ENCODE measurements around the gene SYNDIG1.

SYNDIG1 gene

DNA sequence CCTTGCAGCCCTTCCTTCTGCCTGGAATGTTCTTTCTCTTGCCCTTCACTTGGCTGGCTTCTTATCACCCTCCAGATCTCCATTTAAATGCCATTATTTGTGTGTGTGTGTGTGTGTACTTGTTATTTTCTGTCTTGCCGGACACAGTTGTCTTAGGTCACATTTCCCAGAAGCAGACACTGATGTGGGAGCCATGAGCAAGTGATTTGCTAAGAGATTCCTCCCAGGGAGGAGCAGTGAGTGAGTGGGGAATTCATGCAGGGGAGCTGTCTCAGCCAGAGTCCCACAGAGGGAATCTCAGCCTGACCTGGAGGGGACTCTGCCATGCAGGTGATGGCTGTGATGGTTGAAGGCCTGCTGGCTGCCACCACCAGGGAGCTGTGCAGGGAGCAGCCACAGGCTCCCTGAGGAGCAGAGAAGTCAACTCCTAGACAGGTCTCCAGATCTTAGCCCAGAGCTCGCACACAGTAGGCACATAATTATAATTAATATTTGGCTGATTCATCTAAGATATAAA is 96.5 kb downstream of the SYNDIG1 start:
- Mint-ChIP-seq H3K4me3 (no peak overlapping the region), H3K27me3 (no peaks in the 10 kb centered on the region), H3K4me1 (ENCODE audit: low read depth) (no peaks in the 10 kb centered on the region), H3K36me3 (peaks cover 4% of the 10 kb centered on the region), H3K9me3 (ENCODE audit: low read depth) (peaks cover 6% of the 10 kb centered on the region), H3K27ac (no peak overlapping the region)

DNA sequence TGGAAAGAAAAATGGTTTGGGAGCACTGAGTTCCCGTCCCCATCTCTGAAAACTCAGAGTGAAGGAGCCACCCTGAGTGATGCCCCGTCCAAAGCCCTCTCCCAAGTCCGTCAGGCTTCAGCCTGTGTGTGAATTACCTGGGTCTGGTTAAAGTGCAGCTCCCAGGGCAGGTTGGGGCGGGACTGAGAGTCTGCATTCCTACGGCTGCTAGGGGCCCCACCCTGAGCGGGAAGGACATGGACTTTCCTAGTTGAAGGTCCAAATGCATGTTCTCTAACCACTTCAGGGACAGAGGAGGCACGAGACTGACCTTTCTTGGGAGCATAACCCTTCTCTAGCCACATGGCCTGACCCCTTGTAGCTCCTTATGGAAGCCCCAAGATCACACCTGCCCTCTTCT is 97.2 kb downstream of the SYNDIG1 start:
- H3K27me3 Mint-ChIP-seq, result no peaks in the 10 kb centered on the region
- H3K36me3 Mint-ChIP-seq, result peaks cover 4% of the 10 kb centered on the region
- no peaks in the 10 kb centered on the region for H3K4me1 Mint-ChIP-seq (ENCODE audit: low read depth)
- no peak overlapping the region for H3K27ac Mint-ChIP-seq
- no peak overlapping the region for H3K4me3 Mint-ChIP-seq
- peaks cover 6% of the 10 kb centered on the region for H3K9me3 Mint-ChIP-seq (ENCODE audit: low read depth)

DNA sequence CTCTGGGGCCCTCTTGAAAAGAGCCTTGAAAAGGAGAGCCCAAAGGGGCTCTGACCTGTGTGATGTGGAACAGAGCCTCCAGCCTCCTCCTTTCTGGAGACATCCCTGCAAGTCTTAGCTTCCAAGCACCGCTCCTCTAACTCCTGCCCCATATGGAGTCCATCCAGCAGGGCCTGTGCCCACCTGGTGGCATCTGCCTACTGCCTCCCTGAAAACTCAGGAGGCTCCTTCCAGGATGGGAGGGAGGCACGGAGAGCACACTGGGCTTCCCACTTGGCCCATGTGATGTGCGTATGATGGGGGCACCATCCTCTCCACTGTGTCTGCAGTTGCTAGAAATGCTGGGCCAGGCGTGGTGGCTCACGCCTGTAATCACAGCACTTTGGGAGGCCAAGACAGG is 98.1 kb downstream of the SYNDIG1 start:
- Mint-ChIP-seq H3K4me3 (no peak overlapping the region), H3K4me1 (ENCODE audit: low read depth) (no peaks in the 10 kb centered on the region), H3K27ac (no peak overlapping the region), H3K27me3 (no peaks in the 10 kb centered on the region), H3K36me3 (peaks cover 4% of the 10 kb centered on the region), H3K9me3 (ENCODE audit: low read depth) (peaks cover 6% of the 10 kb centered on the region)

DNA sequence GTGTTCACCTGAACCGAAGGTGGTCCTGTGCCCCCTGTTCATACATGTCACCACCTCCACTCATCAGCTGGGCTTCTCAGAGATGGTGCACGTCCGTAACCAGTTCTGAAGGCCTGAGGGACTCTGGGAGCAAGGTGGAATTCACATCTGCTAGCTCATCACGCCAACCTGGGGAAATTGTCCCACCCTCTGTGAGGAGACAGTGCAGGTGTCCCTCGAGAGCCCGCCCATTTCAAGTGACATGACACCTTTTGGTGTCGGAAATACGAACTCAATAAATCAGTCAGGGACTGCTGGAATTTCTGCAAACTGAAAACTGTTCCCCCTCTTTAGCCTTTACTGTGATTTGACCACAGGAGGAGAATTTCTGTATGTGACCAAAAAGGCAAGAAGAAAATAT is 99.4 kb downstream of the SYNDIG1 start:
- Mint-ChIP-seq H3K4me3 (no peak overlapping the region), H3K27ac (no peak overlapping the region), H3K36me3 (peaks cover 3% of the 10 kb centered on the region), H3K9me3 (ENCODE audit: low read depth) (peaks cover 3% of the 10 kb centered on the region), H3K27me3 (no peaks in the 10 kb centered on the region), H3K4me1 (ENCODE audit: low read depth) (no peaks in the 10 kb centered on the region)

DNA sequence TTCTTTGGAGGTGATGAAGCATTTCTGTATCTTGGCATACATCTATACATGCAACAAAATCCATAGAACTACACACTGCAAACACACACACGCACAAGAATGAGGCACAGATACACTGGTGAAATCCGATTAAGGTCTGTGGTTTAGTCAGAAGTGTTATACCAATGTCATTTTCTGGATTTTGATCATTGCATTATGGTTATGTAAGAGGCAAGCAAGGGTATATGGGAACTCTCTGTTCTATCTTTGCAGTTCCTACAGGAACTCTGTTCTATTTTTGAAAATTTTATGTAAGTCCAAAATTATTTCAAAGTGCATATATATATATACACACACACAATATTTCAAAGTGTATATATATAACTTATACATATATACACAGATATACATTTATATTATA is 101.7 kb downstream of the SYNDIG1 start:
- H3K36me3 Mint-ChIP-seq, result no peaks in the 10 kb centered on the region
- no peaks in the 10 kb centered on the region for H3K27me3 Mint-ChIP-seq
- no peak overlapping the region for H3K27ac Mint-ChIP-seq
- H3K4me1 Mint-ChIP-seq (ENCODE audit: low read depth), result no peaks in the 10 kb centered on the region
- no peak overlapping the region for H3K4me3 Mint-ChIP-seq
- no peaks in the 10 kb centered on the region for H3K9me3 Mint-ChIP-seq (ENCODE audit: low read depth)

DNA sequence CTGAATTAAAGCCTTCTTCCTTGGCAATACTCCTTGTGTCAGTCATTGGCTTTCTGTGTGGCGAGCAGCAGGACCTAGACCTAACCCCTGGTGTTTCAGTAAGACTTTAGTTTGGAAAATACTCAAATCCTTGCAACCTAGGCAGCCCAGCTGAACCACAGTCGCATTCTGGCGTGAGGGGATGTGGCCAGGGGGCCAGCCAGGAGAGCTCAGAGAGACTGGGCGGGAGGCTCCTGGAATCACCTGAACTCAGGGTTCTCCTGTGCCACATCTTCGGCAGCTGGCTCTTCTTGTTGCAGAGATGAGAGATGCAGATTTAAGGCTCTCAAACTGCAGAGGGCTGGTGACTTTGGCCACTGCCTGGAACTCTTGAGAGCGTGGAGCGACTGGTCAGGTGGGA is 102.7 kb downstream of the SYNDIG1 start:
- Mint-ChIP-seq H3K27ac (no peak overlapping the region), H3K4me1 (ENCODE audit: low read depth) (no peaks in the 10 kb centered on the region), H3K4me3 (no peak overlapping the region), H3K36me3 (no peaks in the 10 kb centered on the region), H3K27me3 (no peaks in the 10 kb centered on the region), H3K9me3 (ENCODE audit: low read depth) (no peaks in the 10 kb centered on the region)

DNA sequence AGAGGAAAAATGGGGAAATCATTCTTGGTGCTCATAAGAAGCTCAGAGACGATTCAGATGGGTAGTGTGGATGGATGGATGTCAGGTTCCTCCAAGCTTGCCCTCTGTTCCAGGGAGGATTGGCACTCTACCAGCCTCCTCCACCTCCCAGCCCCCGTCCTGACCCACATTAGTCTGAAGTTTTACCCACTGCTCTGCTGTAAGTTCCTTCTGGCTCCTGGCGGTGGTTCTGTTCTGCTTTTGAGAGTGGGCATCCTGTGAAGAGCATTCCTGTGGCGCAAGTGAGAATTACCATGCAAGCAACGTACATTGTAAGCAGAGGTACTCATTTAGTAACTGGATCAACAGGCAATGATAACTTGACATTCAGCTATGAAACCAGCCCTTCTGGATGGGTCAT is 103.4 kb downstream of the SYNDIG1 start:
- no peaks in the 10 kb centered on the region for H3K36me3 Mint-ChIP-seq
- no peaks in the 10 kb centered on the region for H3K9me3 Mint-ChIP-seq (ENCODE audit: low read depth)
- H3K4me1 Mint-ChIP-seq (ENCODE audit: low read depth), result no peaks in the 10 kb centered on the region
- no peak overlapping the region for H3K27ac Mint-ChIP-seq
- no peaks in the 10 kb centered on the region for H3K27me3 Mint-ChIP-seq
- H3K4me3 Mint-ChIP-seq, result no peak overlapping the region

DNA sequence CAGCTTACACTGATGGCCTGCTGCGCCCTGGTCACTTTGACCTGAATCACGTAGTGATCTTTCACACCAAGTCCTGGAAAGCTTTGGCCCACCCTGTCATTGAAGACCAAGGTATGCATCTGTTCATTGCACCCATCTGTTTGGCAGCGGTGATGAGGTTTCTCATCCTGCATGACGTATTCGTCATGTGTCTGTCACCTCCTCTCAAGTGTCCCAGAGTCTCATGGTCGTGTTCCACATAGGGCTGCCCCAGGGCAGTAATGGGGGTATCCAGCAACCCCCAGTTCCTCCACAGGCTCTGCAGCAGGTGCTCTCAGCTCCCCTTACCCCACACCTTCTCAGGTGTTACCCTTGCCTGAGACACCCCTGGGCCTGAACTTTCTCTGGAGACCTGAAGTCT is 104.1 kb downstream of the SYNDIG1 start:
- H3K4me1 Mint-ChIP-seq (ENCODE audit: low read depth), result no peaks in the 10 kb centered on the region
- H3K4me3 Mint-ChIP-seq, result no peak overlapping the region
- H3K9me3 Mint-ChIP-seq (ENCODE audit: low read depth), result no peaks in the 10 kb centered on the region
- no peak overlapping the region for H3K27ac Mint-ChIP-seq
- no peaks in the 10 kb centered on the region for H3K36me3 Mint-ChIP-seq
- no peaks in the 10 kb centered on the region for H3K27me3 Mint-ChIP-seq

DNA sequence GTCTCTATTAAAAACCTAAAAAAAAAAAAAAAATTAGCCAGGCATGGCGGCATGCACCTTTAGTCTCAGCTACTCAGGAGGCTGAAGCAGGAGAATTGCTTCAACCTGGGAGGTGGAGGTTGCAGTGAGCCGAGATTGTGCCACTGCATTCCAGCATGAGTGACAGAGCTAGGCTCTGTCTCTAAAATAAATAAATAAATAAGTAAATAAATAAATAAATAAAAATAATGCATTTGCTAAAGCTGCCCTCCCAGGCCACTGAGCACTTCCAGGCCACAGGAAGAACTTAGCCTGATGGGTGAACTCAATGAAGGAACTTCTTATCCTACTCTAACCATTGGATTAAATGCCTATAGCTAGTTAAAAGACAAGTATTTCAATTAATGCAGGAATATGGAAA is 104.9 kb downstream of the SYNDIG1 start:
- no peaks in the 10 kb centered on the region for H3K4me1 Mint-ChIP-seq (ENCODE audit: low read depth)

DNA sequence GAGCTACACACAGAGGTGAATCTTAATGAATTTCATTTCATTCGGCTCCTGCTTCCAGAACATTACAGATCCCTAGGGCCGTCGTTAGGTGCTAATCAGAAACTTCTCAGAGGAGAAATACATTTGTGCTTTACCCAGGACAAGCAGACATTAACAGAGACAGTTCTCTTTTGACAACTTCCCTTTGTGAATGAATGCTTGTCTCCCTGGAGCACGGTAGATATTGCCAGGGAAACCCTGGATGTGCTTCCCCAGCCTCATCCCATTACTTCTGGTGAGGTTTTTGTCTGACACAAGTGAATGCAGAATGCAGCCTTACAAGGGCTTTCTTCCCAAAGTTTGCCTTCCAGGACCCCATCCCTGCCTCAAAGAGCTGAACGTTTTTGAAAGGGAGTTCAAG is 105.4 kb downstream of the SYNDIG1 start:
- no peaks in the 10 kb centered on the region for H3K36me3 Mint-ChIP-seq
- H3K4me1 Mint-ChIP-seq (ENCODE audit: low read depth), result no peaks in the 10 kb centered on the region
- H3K4me3 Mint-ChIP-seq, result no peak overlapping the region
- H3K27ac Mint-ChIP-seq, result no peak overlapping the region
- H3K9me3 Mint-ChIP-seq (ENCODE audit: low read depth), result no peaks in the 10 kb centered on the region
- H3K27me3 Mint-ChIP-seq, result no peaks in the 10 kb centered on the region

More for the DNA sequence above, 104.9 kb downstream of the SYNDIG1 start:
- H3K4me3 Mint-ChIP-seq, result no peak overlapping the region
- no peaks in the 10 kb centered on the region for H3K36me3 Mint-ChIP-seq
- no peak overlapping the region for H3K27ac Mint-ChIP-seq
- no peaks in the 10 kb centered on the region for H3K27me3 Mint-ChIP-seq
- H3K9me3 Mint-ChIP-seq (ENCODE audit: low read depth), result no peaks in the 10 kb centered on the region

DNA sequence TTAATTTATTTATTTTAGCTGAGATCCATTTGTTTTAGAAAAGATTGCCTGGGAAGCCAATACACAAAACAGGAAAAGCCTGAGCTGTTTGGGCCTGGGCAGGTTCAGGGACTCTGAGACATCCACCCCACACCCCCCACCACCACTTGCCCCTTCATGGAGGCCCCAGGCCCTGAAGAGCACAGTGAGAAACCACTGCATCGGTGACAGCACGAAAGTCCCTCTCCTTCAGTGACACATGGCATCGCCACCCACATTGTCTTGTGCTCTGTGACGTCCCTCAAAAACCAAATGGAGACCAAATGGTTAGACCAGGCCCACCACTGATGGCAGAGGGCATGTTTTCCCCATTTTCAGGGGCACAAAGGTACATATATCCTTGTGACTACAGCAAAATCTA is 106.4 kb downstream of the SYNDIG1 start:
- H3K4me3 Mint-ChIP-seq, result no peak overlapping the region
- H3K27ac Mint-ChIP-seq, result no peak overlapping the region
- no peaks in the 10 kb centered on the region for H3K9me3 Mint-ChIP-seq (ENCODE audit: low read depth)
- H3K4me1 Mint-ChIP-seq (ENCODE audit: low read depth), result no peaks in the 10 kb centered on the region
- no peaks in the 10 kb centered on the region for H3K27me3 Mint-ChIP-seq
- no peaks in the 10 kb centered on the region for H3K36me3 Mint-ChIP-seq

DNA sequence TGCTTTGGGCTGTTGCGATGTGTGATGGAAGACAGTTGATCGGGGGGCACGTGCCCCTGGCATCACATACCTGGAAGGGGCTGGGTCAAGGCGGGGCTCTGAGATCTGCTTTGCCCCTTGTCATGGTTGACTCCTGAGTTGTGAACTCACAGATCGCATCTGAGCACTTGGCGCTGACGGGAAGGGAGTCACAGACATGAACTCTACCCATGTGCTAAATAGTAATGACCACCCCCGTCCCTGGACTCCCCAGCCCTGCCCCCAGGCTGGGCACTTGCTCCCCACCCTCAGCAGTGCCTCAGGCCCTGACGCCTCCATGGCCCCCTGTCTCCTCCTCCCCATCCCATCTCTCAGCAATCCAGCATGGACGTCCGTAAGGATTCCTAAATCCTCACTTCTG is 107.0 kb downstream of the SYNDIG1 start:
- Mint-ChIP-seq H3K4me3 (no peak overlapping the region), H3K27ac (no peak overlapping the region), H3K36me3 (no peaks in the 10 kb centered on the region), H3K27me3 (no peaks in the 10 kb centered on the region), H3K9me3 (ENCODE audit: low read depth) (no peaks in the 10 kb centered on the region), H3K4me1 (ENCODE audit: low read depth) (no peaks in the 10 kb centered on the region)

DNA sequence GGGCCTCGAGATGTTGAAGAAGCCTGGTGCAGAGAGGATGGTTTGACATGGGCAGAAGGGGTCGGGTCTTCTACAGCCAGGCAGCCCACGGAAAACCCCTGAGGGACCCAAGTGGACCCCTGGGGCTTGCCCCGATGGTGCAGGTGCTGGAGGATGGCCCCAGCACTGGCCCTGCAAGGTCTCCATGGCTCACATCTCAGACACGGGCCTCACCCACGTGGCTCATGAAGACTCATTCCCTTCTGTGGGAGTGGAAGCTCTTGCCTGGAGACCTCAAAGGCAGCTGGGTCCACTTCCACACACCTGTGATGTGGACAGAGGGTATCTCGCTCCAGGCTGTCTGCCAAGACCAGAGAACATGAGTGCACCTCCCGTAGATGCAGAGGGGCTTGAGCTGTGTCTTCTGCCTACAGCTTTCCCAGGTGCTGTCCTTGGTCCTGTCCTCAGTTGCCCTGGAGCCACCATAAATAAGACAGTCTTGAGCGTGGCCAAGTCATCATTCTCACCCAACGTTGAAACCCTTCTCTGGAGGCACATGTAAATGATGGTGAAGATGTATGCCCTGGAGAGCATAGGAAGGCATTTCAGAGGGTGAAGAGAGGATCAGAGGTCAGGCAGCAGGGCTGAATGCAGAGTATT is 108.0 kb downstream of the SYNDIG1 start:
- Mint-ChIP-seq H3K27ac (no peak overlapping the region), H3K4me1 (ENCODE audit: low read depth) (no peaks in the 10 kb centered on the region), H3K36me3 (no peaks in the 10 kb centered on the region), H3K27me3 (no peaks in the 10 kb centered on the region), H3K9me3 (ENCODE audit: low read depth) (no peaks in the 10 kb centered on the region), H3K4me3 (no peak overlapping the region)

DNA sequence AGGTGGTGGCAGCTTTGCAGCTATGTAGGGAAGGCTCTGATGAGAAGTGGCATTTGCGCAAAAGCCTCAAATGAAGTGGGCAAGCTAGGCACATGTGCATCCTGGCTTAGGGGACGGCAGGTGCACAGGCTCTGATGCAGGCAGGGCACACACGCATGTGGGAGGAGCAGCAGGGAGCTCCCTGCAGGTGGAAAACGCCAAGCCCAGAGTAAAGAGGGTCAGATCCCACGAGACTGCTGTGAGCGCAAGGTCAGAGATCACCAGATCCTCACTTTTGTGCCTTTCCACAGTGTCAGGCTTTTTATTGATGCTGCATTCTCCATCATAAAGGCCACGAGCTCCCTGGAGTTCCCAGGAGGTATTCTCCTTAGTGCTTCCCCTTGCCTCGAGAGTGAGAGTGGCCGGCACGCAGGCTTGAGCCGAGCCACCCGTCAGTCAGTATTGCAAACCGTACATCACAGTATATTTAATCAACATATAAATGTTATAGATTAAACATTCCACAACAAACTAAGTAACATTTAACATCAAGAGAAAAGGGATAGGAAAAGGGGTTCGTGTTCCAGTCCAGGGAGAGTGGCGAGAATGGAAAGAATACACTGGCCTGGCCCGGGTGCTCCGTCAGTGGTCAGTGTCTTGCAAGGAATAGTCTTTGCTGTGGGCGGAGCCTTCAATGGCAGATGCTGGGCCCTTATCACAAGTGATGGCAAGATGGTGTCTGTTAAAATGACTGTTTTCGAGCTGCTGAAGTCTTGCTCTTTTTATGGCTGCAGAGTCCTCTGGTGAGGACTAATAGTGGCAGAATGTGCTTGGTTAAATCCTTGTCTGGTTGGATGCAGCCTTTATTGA is 109.4 kb downstream of the SYNDIG1 start:
- no peaks in the 10 kb centered on the region for H3K36me3 Mint-ChIP-seq
- H3K4me3 Mint-ChIP-seq, result no peak overlapping the region
- no peaks in the 10 kb centered on the region for H3K27me3 Mint-ChIP-seq
- no peaks in the 10 kb centered on the region for H3K9me3 Mint-ChIP-seq (ENCODE audit: low read depth)
- H3K27ac Mint-ChIP-seq, result no peak overlapping the region
- no peaks in the 10 kb centered on the region for H3K4me1 Mint-ChIP-seq (ENCODE audit: low read depth)

DNA sequence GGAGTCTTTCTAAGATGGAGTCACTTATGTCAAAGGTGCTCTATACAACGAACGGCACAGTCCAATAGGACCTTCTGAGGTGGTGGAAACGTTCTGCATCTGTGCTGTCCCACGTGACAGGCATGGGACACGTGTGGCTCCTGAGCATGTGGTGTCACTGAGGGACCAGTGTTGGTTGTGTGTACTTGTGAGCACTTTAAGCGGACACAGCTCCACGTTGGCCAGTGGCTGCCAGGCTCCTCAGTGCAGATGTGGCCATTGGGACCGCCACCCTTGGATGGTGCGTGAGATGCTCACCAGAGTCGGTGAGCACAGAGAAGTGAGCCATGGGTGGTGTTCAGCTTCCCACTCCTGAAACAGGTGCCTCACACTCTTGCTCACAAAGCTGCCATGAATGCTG is 110.0 kb downstream of the SYNDIG1 start:
- H3K27ac Mint-ChIP-seq, result no peak overlapping the region
- H3K36me3 Mint-ChIP-seq, result no peaks in the 10 kb centered on the region
- no peak overlapping the region for H3K4me3 Mint-ChIP-seq
- no peaks in the 10 kb centered on the region for H3K9me3 Mint-ChIP-seq (ENCODE audit: low read depth)
- H3K4me1 Mint-ChIP-seq (ENCODE audit: low read depth), result no peaks in the 10 kb centered on the region
- no peaks in the 10 kb centered on the region for H3K27me3 Mint-ChIP-seq

DNA sequence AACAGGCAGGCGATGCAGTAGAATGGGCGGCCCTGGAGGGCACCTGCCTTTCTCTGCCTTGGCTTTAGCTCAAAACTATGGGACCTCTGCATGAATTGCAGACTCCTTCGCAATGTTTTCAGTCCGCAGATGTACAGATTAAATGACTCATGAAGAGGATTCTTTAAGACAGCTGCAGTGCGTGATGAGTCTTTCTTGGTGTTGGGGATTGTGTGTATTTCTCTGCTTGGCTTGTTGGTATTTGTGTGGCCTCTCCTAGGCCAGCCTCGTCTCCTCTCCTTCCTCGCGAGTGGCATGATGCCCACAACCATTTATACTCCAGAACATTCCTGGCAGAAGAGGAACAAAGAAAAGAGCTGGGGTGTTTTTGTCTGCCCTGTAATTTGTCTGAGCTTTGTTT is 110.6 kb downstream of the SYNDIG1 start:
- H3K9me3 Mint-ChIP-seq (ENCODE audit: low read depth), result no peaks in the 10 kb centered on the region
- H3K4me1 Mint-ChIP-seq (ENCODE audit: low read depth), result no peaks in the 10 kb centered on the region
- no peak overlapping the region for H3K4me3 Mint-ChIP-seq
- H3K27me3 Mint-ChIP-seq, result no peaks in the 10 kb centered on the region
- no peaks in the 10 kb centered on the region for H3K36me3 Mint-ChIP-seq
- no peak overlapping the region for H3K27ac Mint-ChIP-seq
